Neural progenitor cell (in vitro differentiated cells): ENCODE results near the gene ADARB2. TPM values are rescaled to one million over a fixed set of nuclear protein-coding genes. Genes with fewer than 3 reads are reported as not detected.

ENCODE experiments used
- DNase-seq: peaks from one replicate; pipeline ENCODE4 v3.0.0-alpha.2; 2016; ENCODE audit warnings: low spot score
- H2AFZ ChIP-seq: fragments of 200-600 bp; sonication (generic); replicated peaks from 2 replicates; pipeline ENCODE4 v1.6.1; 2016; ENCODE audit warnings: antibody characterized with exemption
- H3F3A ChIP-seq: fragments of 200-600 bp; sonication (generic); 2 replicates; pipeline ENCODE4 v1.6.1; 2016; ENCODE audit warnings: antibody characterized with exemption, low read depth
- H3K27ac ChIP-seq: fragments of 200-600 bp; sonication (generic); 2 replicates; pipeline ENCODE4 v1.5.1; 2016; ENCODE audit warnings: mild to moderate bottlenecking
- H3K27me3 ChIP-seq: fragments of 200-600 bp; sonication (generic); 2 replicates; pipeline ENCODE4 v1.6.1; 2016; ENCODE audit warnings: mild to moderate bottlenecking, moderate library complexity
- H3K36me3 ChIP-seq: fragments of 200-600 bp; sonication (generic); 2 replicates; pipeline ENCODE4 v1.5.1; 2016
- H3K4me1 ChIP-seq: fragments of 200-600 bp; sonication (generic); 2 replicates; pipeline ENCODE4 v1.6.1; 2016; ENCODE audit warnings: mixed run types
- H3K4me2 ChIP-seq: fragments of 200-600 bp; sonication (generic); 2 replicates; pipeline ENCODE4 v1.6.1; 2016
- H3K4me3 ChIP-seq: fragments of 200-600 bp; sonication (generic); 2 replicates; pipeline ENCODE4 v1.5.1; 2016
- H3K79me2 ChIP-seq: fragments of 200-600 bp; sonication (generic); 2 replicates; pipeline ENCODE4 v1.6.1; 2016; ENCODE audit warnings: low read depth
- H3K9ac ChIP-seq: fragments of 200-600 bp; sonication (generic); 2 replicates; pipeline ENCODE4 v1.6.1; 2016
- H3K9me3 ChIP-seq: fragments of 200-600 bp; sonication (generic); 2 replicates; pipeline ENCODE4 v1.5.1; 2016; ENCODE audit warnings: low read depth
- H4K20me1 ChIP-seq: fragments of 200-600 bp; sonication (generic); 2 replicates; pipeline ENCODE4 v1.6.1; 2016; ENCODE audit warnings: low read depth
- H3K27ac Mint-ChIP-seq: 3 replicates; pipeline ENCODE4 v1.8.0; 2021; ENCODE audit warnings: mixed read lengths
- H3K27me3 Mint-ChIP-seq: 2 replicates; pipeline ENCODE4 v1.8.0; 2022; ENCODE audit warnings: low read depth, mild to moderate bottlenecking, inconsistent platforms, moderate library complexity, mixed read lengths; ENCODE audit not compliant: insufficient read depth
- H3K36me3 Mint-ChIP-seq: 3 replicates; pipeline ENCODE4 v1.8.0; 2021; ENCODE audit warnings: mixed read lengths
- H3K4me1 Mint-ChIP-seq: 3 replicates; pipeline ENCODE4 v1.8.0; 2021; ENCODE audit warnings: mixed read lengths
- H3K4me3 Mint-ChIP-seq: 3 replicates; pipeline ENCODE4 v1.8.0; 2021; ENCODE audit warnings: mild to moderate bottlenecking, moderate library complexity, mixed read lengths
- H3K9me3 Mint-ChIP-seq: 3 replicates; pipeline ENCODE4 v1.8.0; 2020; ENCODE audit warnings: mixed read lengths
- CTCF ChIP-seq: fragments of 200-600 bp; sonication (generic); IDR thresholded peaks from 2 replicates; pipeline ENCODE4 v1.5.1; 2017; ENCODE audit warnings: antibody characterized with exemption, mild to moderate bottlenecking
- EZH2 ChIP-seq: fragments of 200-600 bp; sonication (generic); IDR thresholded peaks from 2 replicates; pipeline ENCODE4 v1.6.1; 2017; ENCODE audit warnings: antibody characterized with exemption, mild to moderate bottlenecking, moderate library complexity
- EZH2phosphoT487 ChIP-seq: fragments of 200-600 bp; sonication (generic); IDR thresholded peaks from 2 replicates; pipeline ENCODE4 v1.6.1; 2017; ENCODE audit warnings: antibody characterized with exemption
- total RNA-seq: library from RNA; depleted of rRNA; stranded (reverse); fragments of >200 nt; gene quantifications from 2 replicates; pipeline ENCODE4 v1.2.3, GENCODE V29; 2015; ENCODE audit warnings: low replicate concordance

ADARB2 gene
- total RNA-seq, 1 donor from 2014 or later, result not detected

GRCh38 chr10:1677307-1677939 lies 59.9 kb downstream of the ADARB2 start:
- no peak overlapping the region for H3K4me3 Mint-ChIP-seq
- no peaks in the 10 kb centered on the region for H3K9me3 ChIP-seq
- DNase-seq, result no peak

GRCh38 chr10:1674501-1674900 lies 62.8 kb downstream of the ADARB2 start:
- Mint-ChIP-seq H3K4me3 (no peak overlapping the region), H3K27ac (no peak overlapping the region), H3K9me3 (no peaks in the 10 kb centered on the region), H3K27me3 (peaks cover 8% of the 10 kb centered on the region), H3K4me1 (peaks cover 3% of the 10 kb centered on the region), H3K36me3 (no peaks in the 10 kb centered on the region)
- TF ChIP-seq CTCF, result no peak
- TF ChIP-seq EZH2phosphoT487, result no peak
- TF ChIP-seq EZH2, result no peak
- H3K9ac ChIP-seq, result no peak overlapping the region
- H3F3A ChIP-seq, result no peaks in the 10 kb centered on the region
- H3K27ac ChIP-seq, result no peak overlapping the region
- no peak overlapping the region for H3K4me2 ChIP-seq
- no peaks in the 10 kb centered on the region for H3K36me3 ChIP-seq
- H3K79me2 ChIP-seq, result no peaks in the 10 kb centered on the region
- H3K4me1 ChIP-seq, result no peaks in the 10 kb centered on the region
- H2AFZ ChIP-seq, result no peak overlapping the region
- no peaks in the 10 kb centered on the region for H3K9me3 ChIP-seq
- H3K27me3 ChIP-seq, result no peaks in the 10 kb centered on the region
- no peak overlapping the region for H3K4me3 ChIP-seq
- no peaks in the 10 kb centered on the region for H4K20me1 ChIP-seq
- DNase-seq, result no peak

More at GRCh38 chr10:1677307-1677939, 59.9 kb downstream of the ADARB2 start:
- Histone ChIP-seq H3K4me2 (no peak overlapping the region), H3K4me3 (no peak overlapping the region), H3K9ac (no peak overlapping the region), H3K27ac (no peak overlapping the region), H2AFZ (no peak overlapping the region), H3K79me2 (no peaks in the 10 kb centered on the region), H3F3A (no peaks in the 10 kb centered on the region), H3K36me3 (no peaks in the 10 kb centered on the region), H3K27me3 (no peaks in the 10 kb centered on the region), H4K20me1 (no peaks in the 10 kb centered on the region), H3K4me1 (no peaks in the 10 kb centered on the region)
- Mint-ChIP-seq H3K9me3 (no peaks in the 10 kb centered on the region), H3K27ac (no peak overlapping the region), H3K36me3 (no peaks in the 10 kb centered on the region), H3K27me3 (peaks cover 11% of the 10 kb centered on the region), H3K4me1 (peaks cover 12% of the 10 kb centered on the region)
- TF ChIP-seq EZH2phosphoT487 (no peak), EZH2 (no peak), CTCF (no peak)

- no peak overlapping the region for H3K27ac Mint-ChIP-seq
- TF ChIP-seq CTCF (no peak), EZH2phosphoT487 (no peak), EZH2 (no peak)
Measured at GRCh38 chr10:1673568-1674345, 63.6 kb downstream of the ADARB2 start.

More at GRCh38 chr10:1673568-1674345, 63.6 kb downstream of the ADARB2 start:
- Mint-ChIP-seq H3K27me3 (peaks cover 8% of the 10 kb centered on the region), H3K4me3 (no peak overlapping the region), H3K9me3 (no peaks in the 10 kb centered on the region), H3K4me1 (peaks cover 3% of the 10 kb centered on the region), H3K36me3 (no peaks in the 10 kb centered on the region)
- no peaks in the 10 kb centered on the region for H3K9me3 ChIP-seq
- H3K4me1 ChIP-seq, result no peaks in the 10 kb centered on the region
- no peaks in the 10 kb centered on the region for H3K27me3 ChIP-seq
- DNase-seq, result no peak
- no peak overlapping the region for H3K4me3 ChIP-seq
- no peak overlapping the region for H3K4me2 ChIP-seq
- H3K9ac ChIP-seq, result no peak overlapping the region
- no peaks in the 10 kb centered on the region for H3F3A ChIP-seq
- H3K79me2 ChIP-seq, result no peaks in the 10 kb centered on the region
- H3K36me3 ChIP-seq, result no peaks in the 10 kb centered on the region
- H4K20me1 ChIP-seq, result no peaks in the 10 kb centered on the region
- H2AFZ ChIP-seq, result no peak overlapping the region
- H3K27ac ChIP-seq, result no peak overlapping the region
